ENCODE measurements around the gene SFXN5. TPM values are rescaled to one million over a fixed set of nuclear protein-coding genes. Genes with fewer than 3 reads are reported as not detected.
A peak's percentile ranks its signal among the peaks of the same experiment; 100 is the strongest.

SFXN5 gene
- total and polyA plus RNA-seq, 2 of the 8 experiments (the other 6 are each of a cell fraction or from before 2014, with no cell fraction given), result 29.3 to 33.1 TPM

GRCh38 chr2:73112026-73112912 is 40.8 kb upstream of the SFXN5 start (continued):
- TF ChIP-seq CTCF (IDR thresholded peaks at IDR 0.05; ENCODE audit: control extremely low read depth in 1 of 3, insufficient read depth in 1 of 3, low read depth in 1 of 3, low read length in 3 of 3) (no peak), POU5F1 (IDR thresholded peaks at IDR 0.05; ENCODE audit: low read depth, low read length) (no peak), TEAD4 (IDR thresholded peaks at IDR 0.05; ENCODE audit: low read depth, low read length) (no peak), SIN3A (conservative IDR thresholded peaks at IDR 0.05 in 1 of 2, IDR thresholded peaks at IDR 0.05 in 1 of 2; ENCODE audit: low read depth in 1 of 2, low read length in 2 of 2) (0 out of 4 replicates have a peak, but pooled peaks of 1 of the 2 experiments have one; percentile 7), PHF8 (conservative IDR thresholded peaks at IDR 0.05; ENCODE audit: low read depth, low read length) (no peak; the same call in 1 of the 2 replicates), TAF7 (optimal IDR thresholded peaks at IDR 0.05; ENCODE audit: borderline replicate concordance, low read depth, low read length) (no peak), KDM5A (IDR thresholded peaks at IDR 0.05; ENCODE audit: low read length) (no peak), HDAC2 (IDR thresholded peaks at IDR 0.05; ENCODE audit: borderline replicate concordance in 1 of 2, low read depth in 2 of 2, low read length in 2 of 2) (0 out of 4 replicates have a peak, but pooled peaks of 1 of the 2 experiments have one; percentile 21), HDAC6 (IDR thresholded peaks at IDR 0.05; ENCODE audit: low read depth, low read length) (no peak), NRF1 (IDR thresholded peaks at IDR 0.05; ENCODE audit: low read depth, low read length) (no peak), TBP (IDR thresholded peaks at IDR 0.05; ENCODE audit: low read depth, low read length) (no peak), CHD1 (IDR thresholded peaks at IDR 0.05; ENCODE audit: low read depth, low read length) (no peak), E2F6 (IDR thresholded peaks at IDR 0.05) (peak; percentile 69; the same call in 1 of the 2 replicates), RNF2 (IDR thresholded peaks at IDR 0.05; ENCODE audit: borderline replicate concordance, low read depth, low read length, missing control alignments, poor library complexity, severe bottlenecking) (peak; percentile 54), MAFK (IDR thresholded peaks at IDR 0.05; ENCODE audit: low read depth, low read length) (no peak), JUN (IDR thresholded peaks at IDR 0.05; ENCODE audit: low read depth, low read length) (no peak), CHD2 (IDR thresholded peaks at IDR 0.05; ENCODE audit: low read length) (no peak), ASH2L (IDR thresholded peaks at IDR 0.05; ENCODE audit: low read length) (peak; percentile 89), POLR2AphosphoS5 (IDR thresholded peaks at IDR 0.05; ENCODE audit: low read depth, low read length) (no peak), CEBPB (IDR thresholded peaks at IDR 0.05; ENCODE audit: low read depth, low read length) (no peak)
